Stimulated activated CD4-positive, alpha-beta T cell treated with anti-CD3 and anti-CD28 coated beads, Interleukin-4, amount 100 ng/mL, for 24 hours (primary cell): ENCODE measurements around the gene TCEAL7.
A peak's percentile ranks its signal among the peaks of the same experiment; 100 is the strongest.

ENCODE experiments used
- DNase-seq: peaks from one replicate; pipeline ENCODE4 v3.0.0-alpha.2; 2020

TCEAL7 gene

GRCh38 chrX:103369479-103369878 is 39.4 kb downstream of the TCEAL7 start:
- DNase-seq: no peak

GRCh38 chrX:103372886-103373285 is 42.8 kb downstream of the TCEAL7 start:
- DNase-seq: no peak

- DNase-seq: no peak
Observed at GRCh38 chrX:103373581-103373980, 43.5 kb downstream of the TCEAL7 start.

- DNase-seq: peak; percentile 19
Observed at GRCh38 chrX:103376118-103376978, 46.3 kb downstream of the TCEAL7 start, which contains the start of gene BEX3. TSS of gene BEX3 (plus strand) at chrX:103376538. CDS start at chrX:103377522, 984 bp downstream.

GRCh38 chrX:103376979-103377324 is 46.9 kb downstream of the TCEAL7 start:
- DNase-seq: no peak

GRCh38 chrX:103378990-103379389 is 49.0 kb downstream of the TCEAL7 start:
- DNase-seq: no peak
